Bronchial epithelial cell (primary cell): Measurements from ENCODE around the gene TRUB2. TPM values are rescaled to one million over a fixed set of nuclear protein-coding genes. Genes with fewer than 3 reads are reported as not detected.

Experiments
- DNase-seq: peaks from one replicate; pipeline ENCODE4 v3.0.0-alpha.2; 2010; ENCODE audit warnings: low read depth
- FAIRE-seq: peaks from 2 replicates; lab custom pipeline; 2011; peaks lifted over from hg19 to GRCh38; lab: Jason Lieb, UNC
- H3K27me3 ChIP-seq: 2 replicates; pipeline ENCODE4 v1.5.1; 2011; ENCODE audit warnings: low read length; ENCODE audit not compliant: control insufficient read depth, insufficient read depth
- H3K36me3 ChIP-seq: 2 replicates; pipeline ENCODE4 v1.5.1; 2011; ENCODE audit warnings: low read length; ENCODE audit not compliant: control insufficient read depth, insufficient read depth
- H3K4me3 ChIP-seq: 2 replicates; pipeline ENCODE4 v1.5.1; 2011; ENCODE audit warnings: mild to moderate bottlenecking, low read depth, low read length, control low read depth
- total RNA-seq: library from RNA; depleted of rRNA; stranded (reverse); fragments of >200 nt; gene quantifications from 2 replicates; pipeline ENCODE4 v1.2.1, GENCODE V29; 2014
- TF ChIP-seq, protein P1 (sequence below): IDR thresholded peaks from 2 replicates; pipeline ENCODE4 v1.5.1; 2011; ENCODE audit warnings: mild to moderate bottlenecking, moderate library complexity, low read length, control low read depth, inconsistent platforms; ENCODE audit not compliant: insufficient read depth, severe bottlenecking

Gene TRUB2
- total RNA-seq, 1 donor from 2014 or later: 19.2 TPM

DNA sequence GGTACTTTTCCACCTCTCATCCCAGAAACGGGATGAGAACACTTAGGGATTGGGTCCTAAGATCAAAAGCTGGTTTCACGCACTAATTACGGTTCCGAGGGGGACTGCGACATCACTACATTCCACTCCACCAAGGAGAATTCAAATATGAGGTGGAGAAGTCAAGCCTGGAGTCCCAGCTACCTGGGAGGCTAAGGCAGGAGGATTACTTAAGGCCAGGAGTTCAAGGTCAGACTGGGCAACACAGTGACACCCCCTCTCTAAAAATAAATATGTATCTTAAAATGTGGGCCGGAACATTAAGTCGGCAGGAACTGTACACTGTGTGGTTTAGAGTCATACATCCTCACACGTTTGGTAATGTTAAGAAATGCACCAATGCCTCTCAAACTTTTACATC lies 48.0 kb downstream of the TRUB2 start:
- Histone ChIP-seq H3K36me3 (peaks cover 5% of the 10 kb centered on the region), H3K4me3 (no peak overlapping the region), H3K27me3 (no peaks in the 10 kb centered on the region)
- FAIRE-seq: no peak
- TF ChIP-seq, protein P1, sequence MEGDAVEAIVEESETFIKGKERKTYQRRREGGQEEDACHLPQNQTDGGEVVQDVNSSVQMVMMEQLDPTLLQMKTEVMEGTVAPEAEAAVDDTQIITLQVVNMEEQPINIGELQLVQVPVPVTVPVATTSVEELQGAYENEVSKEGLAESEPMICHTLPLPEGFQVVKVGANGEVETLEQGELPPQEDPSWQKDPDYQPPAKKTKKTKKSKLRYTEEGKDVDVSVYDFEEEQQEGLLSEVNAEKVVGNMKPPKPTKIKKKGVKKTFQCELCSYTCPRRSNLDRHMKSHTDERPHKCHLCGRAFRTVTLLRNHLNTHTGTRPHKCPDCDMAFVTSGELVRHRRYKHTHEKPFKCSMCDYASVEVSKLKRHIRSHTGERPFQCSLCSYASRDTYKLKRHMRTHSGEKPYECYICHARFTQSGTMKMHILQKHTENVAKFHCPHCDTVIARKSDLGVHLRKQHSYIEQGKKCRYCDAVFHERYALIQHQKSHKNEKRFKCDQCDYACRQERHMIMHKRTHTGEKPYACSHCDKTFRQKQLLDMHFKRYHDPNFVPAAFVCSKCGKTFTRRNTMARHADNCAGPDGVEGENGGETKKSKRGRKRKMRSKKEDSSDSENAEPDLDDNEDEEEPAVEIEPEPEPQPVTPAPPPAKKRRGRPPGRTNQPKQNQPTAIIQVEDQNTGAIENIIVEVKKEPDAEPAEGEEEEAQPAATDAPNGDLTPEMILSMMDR: no peak
- no peak for DNase-seq

DNA sequence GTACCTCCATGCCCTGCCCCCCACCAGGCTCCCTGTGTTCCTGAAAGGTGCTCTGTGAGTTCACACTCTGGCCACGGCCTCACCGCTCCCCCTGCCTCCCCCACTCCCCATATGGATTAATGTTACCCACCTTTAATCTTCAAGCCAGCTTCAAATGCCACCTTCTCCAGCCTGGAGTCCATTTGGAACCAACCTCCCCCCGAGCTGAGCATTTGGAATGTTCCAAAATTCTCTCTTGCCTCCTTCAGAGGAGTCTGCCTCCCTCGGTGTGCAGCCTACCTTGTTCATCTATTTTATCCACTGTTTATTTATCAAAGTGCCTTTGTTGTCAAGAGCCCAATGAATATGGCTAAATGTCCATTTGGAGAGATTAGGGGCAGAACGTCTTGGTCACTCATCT lies 50.7 kb downstream of the TRUB2 start:
- Histone ChIP-seq H3K4me3 (no peak overlapping the region), H3K27me3 (no peaks in the 10 kb centered on the region), H3K36me3 (peaks cover 8% of the 10 kb centered on the region)
- DNase-seq: no peak
- no peak for FAIRE-seq
- TF ChIP-seq, protein P1: no peak

DNA sequence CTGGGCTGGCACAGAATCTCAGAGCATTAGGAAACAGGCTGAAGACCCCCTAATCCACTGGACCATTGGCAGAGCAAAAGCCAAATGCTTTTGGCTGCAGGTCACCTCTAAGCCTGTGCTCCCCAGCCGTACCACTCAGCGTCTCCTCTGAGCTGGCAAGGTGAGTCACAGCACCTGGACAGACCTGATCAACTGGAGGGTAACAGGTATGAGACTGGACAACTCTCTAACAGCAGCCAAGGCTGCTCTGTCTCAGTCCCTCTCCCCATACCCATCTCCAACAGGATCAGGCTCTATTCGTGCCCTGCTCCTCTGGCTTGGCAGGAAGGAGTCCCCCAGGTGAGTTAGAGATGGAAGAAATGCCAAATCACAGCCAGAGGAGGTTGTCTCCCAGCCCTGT lies 51.1 kb downstream of the TRUB2 start:
- TF ChIP-seq, protein P1: peak; percentile 13

DNA sequence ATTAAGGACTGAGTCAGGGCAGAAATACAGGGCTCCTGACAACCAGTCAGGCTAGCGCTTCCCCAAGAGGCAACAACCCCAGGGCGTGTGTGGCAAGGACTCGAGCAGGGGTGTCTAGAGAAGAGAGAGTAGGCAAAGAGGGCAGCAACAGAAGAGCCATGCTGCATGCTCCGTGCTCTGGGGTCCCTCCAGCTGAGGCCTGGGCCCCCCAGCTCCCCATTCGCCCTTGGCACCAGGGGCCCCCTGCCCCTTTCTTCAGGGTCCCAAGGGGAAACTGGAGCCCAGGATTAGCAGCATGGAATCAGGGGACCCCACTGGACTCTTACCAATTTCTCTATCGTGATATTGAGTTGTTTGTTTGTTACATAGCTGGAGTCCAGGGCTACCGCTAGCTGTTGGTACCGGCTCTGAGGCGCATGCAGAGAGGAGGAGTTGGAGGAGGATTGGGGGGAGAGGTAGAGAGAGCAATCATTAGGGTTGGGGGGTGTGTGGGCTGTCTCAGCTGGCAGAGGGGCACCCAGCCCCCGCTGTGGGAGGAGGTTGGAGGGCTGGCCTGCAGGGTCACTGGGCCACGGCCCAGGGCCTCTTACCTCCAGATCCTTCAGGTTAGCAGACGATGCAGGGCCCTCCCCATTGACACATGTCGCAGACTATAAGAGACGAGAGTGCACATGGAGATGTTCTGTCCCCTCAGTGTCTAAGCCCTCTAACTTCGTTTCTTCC lies 55.2 kb downstream of the TRUB2 start:
- no peak for FAIRE-seq
- TF ChIP-seq, protein P1: no peak
- no peak for DNase-seq
- H3K27me3 ChIP-seq: no peaks in the 10 kb centered on the region
- H3K36me3 ChIP-seq: peaks cover 11% of the 10 kb centered on the region
- no peak overlapping the region for H3K4me3 ChIP-seq

More for the DNA sequence above, 51.1 kb downstream of the TRUB2 start:
- H3K27me3 ChIP-seq: no peaks in the 10 kb centered on the region
- FAIRE-seq: no peak
- peaks cover 8% of the 10 kb centered on the region for H3K36me3 ChIP-seq
- peak; percentile 89 for DNase-seq
- no peak overlapping the region for H3K4me3 ChIP-seq

DNA sequence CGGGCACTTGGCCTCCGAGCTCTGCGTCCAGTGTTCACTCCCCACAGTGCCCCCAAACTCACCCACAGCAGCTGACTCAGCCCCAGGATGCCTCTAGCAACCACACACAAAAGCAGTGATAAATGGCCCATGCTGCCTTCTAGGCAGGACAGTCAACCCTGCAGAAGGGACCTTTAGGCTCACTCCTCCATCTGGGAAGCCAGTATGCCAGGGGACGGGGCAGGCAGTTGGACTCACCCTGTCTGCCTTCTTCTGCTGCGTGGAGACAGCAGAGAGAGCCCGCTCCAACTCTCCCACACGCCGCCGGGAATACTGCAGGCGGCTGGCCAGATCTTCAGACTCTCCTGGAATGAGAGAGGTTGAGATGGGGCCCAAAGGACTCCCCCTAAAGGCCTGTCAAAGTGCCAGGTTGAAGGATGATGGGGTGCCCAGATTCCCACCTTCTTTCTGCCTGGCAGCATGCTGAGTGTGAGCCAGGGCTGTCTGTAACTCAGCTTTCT lies 56.8 kb downstream of the TRUB2 start:
- H3K4me3 ChIP-seq: no peak overlapping the region
- TF ChIP-seq, protein P1: no peak
- peaks cover 15% of the 10 kb centered on the region for H3K36me3 ChIP-seq
- H3K27me3 ChIP-seq: no peaks in the 10 kb centered on the region
- no peak for DNase-seq
- no peak for FAIRE-seq
